Gastrocnemius medialis (tissue), 4 donors: ENCODE data around the gene SPAG4. TPM values are rescaled to one million over a fixed set of nuclear protein-coding genes. Genes with fewer than 3 reads are reported as not detected.

ENCODE experiments used
- ATAC-seq, 2 donors: fragments of 150-250 bp; one replicate each; pipeline ENCODE4 v1.9.1; 2016
- DNase-seq, 2 donors: peaks; one replicate each; pipeline ENCODE4 v3.0.0-alpha.2; 2019
- H3K27ac ChIP-seq, 4 donors: fragments of 200-600 bp; sonication (generic); 1 replicate in 1 of 4; 2 replicates in 3 of 4; pipeline ENCODE4 v1.5.1; 2016 to 2018; ENCODE audit warnings: mild to moderate bottlenecking in 2 of 4, moderate library complexity in 1 of 4
- H3K27me3 ChIP-seq, 3 donors: fragments of 200-600 bp; sonication (generic) in 2 of 3; 1 replicate in 1 of 3; 2 replicates in 2 of 3; pipeline versions ENCODE4 v1.5.1 to v1.6.0; 2016 to 2019; ENCODE audit warnings: mild to moderate bottlenecking in 1 of 3, moderate library complexity in 1 of 3
- H3K36me3 ChIP-seq, 2 donors: fragments of 200-600 bp; sonication (generic) in 1 of 2; one replicate each; pipeline ENCODE4 v1.5.1; 2017 to 2018
- H3K4me1 ChIP-seq, 2 donors: fragments of 200-600 bp; sonication (generic) in 1 of 2; one replicate each; pipeline ENCODE4 v1.5.1; 2016 to 2017; ENCODE audit warnings: mild to moderate bottlenecking in 2 of 2
- H3K4me3 ChIP-seq, 4 donors: fragments of 200-600 bp; sonication (generic) in 3 of 4; 1 replicate in 1 of 4; 2 replicates in 3 of 4; pipeline ENCODE4 v1.5.1; 2016 to 2019; ENCODE audit warnings: mild to moderate bottlenecking in 2 of 4
- H3K9me3 ChIP-seq, 3 donors: fragments of 200-600 bp; sonication (generic) in 2 of 3; 1 replicate in 1 of 3; 2 replicates in 2 of 3; pipeline ENCODE4 v1.5.1; 2016 to 2019
- POLR2A ChIP-seq, 2 donors: fragments of 450-650 bp; IDR thresholded peaks; one replicate each; pipeline ENCODE4 v1.6.1; 2017; ENCODE audit warnings: antibody characterized with exemption in 2 of 2, mild to moderate bottlenecking in 2 of 2, moderate library complexity in 2 of 2
- in situ Hi-C, 4 donors: fragments of 200-750 bp; cut with MboI; loops; one replicate each; pipeline versions ENCODE4 v1.15.0 to v1.8.0; 2017; ENCODE audit warnings: low sequenced_read_pairs in 4 of 4
- intact Hi-C: fragments of 100-400 bp; cut with DNase I; formaldehyde crosslinking; loops from one replicate; pipeline ENCODE4 v1.15.1; 2023; ENCODE audit warnings: low total_unique reads
- total RNA-seq, 4 donors: library from RNA; depleted of rRNA; stranded (reverse); fragments of >200 nt; gene quantifications; one replicate each; pipeline versions ENCODE4 v1.1.0 to v1.2.3, GENCODE V29; 2016
- TF ChIP-seq, protein P1 (sequence below), 5 experiments: fragments of 450-650 bp in 3 of 5; fragments of 200-600 bp in 2 of 5; sonication (generic) in 2 of 5; IDR thresholded peaks in 4 of 5; conservative IDR thresholded peaks in 1 of 5; 1 replicate in 4 of 5; 2 replicates in 1 of 5; pipeline ENCODE4 v1.5.1; 2016 to 2019; ENCODE audit warnings: antibody characterized with exemption in 5 of 5, mild to moderate bottlenecking in 3 of 5, moderate library complexity in 3 of 5

Gene SPAG4
- total RNA-seq, 4 donors from 2014 or later, result 0.91 to 1.4 TPM; not detected in 2

DNA sequence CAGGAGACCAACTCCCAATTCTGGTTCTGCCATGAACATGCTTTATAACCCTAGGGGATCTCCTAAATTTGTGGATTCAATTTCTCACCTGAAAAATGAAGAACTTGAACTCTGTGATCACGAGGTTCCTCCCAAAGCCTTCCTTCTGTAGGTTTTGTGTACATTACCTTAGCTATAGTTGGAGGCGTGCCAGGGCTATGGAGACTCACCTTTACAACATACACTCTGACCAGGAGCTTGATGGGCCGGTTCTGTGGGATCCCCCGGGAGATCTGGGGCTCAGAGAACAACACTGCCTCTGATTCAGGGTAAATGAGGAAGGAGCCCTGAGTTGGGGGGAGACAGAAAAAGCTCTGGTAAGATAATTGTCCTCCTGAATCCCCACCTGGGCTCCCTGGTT lies 39.7 kb upstream of the SPAG4 start:
- no peak overlapping the region for H3K4me3 ChIP-seq
- no peaks in the 10 kb centered on the region for H3K36me3 ChIP-seq
- H3K27me3 ChIP-seq, result no peaks in the 10 kb centered on the region
- no peaks in the 10 kb centered on the region for H3K4me1 ChIP-seq
- H3K9me3 ChIP-seq, result no peaks in the 10 kb centered on the region
- intact Hi-C loops (no loop called here), in situ Hi-C loops (no loop called here)
- no peak overlapping the region for H3K27ac ChIP-seq
- DNase-seq, result no peak
- TF ChIP-seq, protein P1, sequence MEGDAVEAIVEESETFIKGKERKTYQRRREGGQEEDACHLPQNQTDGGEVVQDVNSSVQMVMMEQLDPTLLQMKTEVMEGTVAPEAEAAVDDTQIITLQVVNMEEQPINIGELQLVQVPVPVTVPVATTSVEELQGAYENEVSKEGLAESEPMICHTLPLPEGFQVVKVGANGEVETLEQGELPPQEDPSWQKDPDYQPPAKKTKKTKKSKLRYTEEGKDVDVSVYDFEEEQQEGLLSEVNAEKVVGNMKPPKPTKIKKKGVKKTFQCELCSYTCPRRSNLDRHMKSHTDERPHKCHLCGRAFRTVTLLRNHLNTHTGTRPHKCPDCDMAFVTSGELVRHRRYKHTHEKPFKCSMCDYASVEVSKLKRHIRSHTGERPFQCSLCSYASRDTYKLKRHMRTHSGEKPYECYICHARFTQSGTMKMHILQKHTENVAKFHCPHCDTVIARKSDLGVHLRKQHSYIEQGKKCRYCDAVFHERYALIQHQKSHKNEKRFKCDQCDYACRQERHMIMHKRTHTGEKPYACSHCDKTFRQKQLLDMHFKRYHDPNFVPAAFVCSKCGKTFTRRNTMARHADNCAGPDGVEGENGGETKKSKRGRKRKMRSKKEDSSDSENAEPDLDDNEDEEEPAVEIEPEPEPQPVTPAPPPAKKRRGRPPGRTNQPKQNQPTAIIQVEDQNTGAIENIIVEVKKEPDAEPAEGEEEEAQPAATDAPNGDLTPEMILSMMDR (IDR thresholded peaks at IDR 0.05 in 4 of 5, conservative IDR thresholded peaks at IDR 0.05 in 1 of 5), result no peak
- TF ChIP-seq POLR2A (IDR thresholded peaks at IDR 0.05), result no peak
- no peak for ATAC-seq

DNA sequence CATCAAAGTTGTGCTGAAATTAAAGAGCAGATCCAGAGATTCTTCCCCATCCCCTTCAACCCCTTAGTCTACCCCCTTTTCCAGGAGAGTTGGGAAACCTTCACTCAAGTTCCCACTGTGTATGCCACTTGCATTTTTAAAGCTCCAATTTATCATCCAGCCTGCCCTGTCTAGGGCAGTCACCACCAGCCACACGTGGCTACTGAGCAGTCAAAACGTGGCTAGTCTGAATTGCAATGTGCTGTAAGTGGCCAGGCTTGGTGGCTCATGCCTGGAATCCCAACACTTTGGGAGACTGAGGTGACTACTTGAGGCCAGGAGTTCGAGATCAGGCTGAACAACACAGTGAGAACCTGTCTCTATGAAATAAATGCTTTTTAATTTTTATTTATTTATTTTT lies 38.8 kb upstream of the SPAG4 start:
- DNase-seq, result no peak
- Histone ChIP-seq H3K4me1 (no peaks in the 10 kb centered on the region), H3K9me3 (no peaks in the 10 kb centered on the region), H3K27ac (no peak overlapping the region), H3K27me3 (no peaks in the 10 kb centered on the region), H3K4me3 (no peak overlapping the region), H3K36me3 (no peaks in the 10 kb centered on the region)
- intact Hi-C loops, result no loop called here
- TF ChIP-seq POLR2A (IDR thresholded peaks at IDR 0.05), result no peak
- TF ChIP-seq, protein P1 (IDR thresholded peaks at IDR 0.05 in 4 of 5, conservative IDR thresholded peaks at IDR 0.05 in 1 of 5), result no peak
- in situ Hi-C loops, result no loop called here
- ATAC-seq, result no peak

DNA sequence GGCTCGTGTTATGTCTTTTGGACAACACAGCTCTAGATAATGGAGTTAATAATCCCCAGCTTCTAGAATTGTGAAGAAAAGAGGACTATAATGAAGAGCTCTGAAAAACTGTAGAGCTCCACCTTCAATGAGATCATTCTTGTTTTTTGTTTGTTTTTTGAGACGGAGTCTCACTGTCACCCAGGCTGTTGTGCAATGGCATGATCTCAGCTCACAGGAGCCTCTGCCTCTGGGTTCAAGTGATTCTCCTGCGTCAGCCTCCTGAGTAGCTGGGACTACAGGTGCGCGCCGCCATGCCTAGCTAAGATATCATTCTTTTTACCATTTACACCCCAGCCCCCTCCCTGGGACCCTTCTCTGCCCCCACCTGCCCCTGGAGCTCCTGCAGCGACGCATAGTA lies 37.2 kb upstream of the SPAG4 start:
- intact Hi-C loops (no loop called here), in situ Hi-C loops (no loop called here)
- TF ChIP-seq, protein P1 (IDR thresholded peaks at IDR 0.05 in 4 of 5, conservative IDR thresholded peaks at IDR 0.05 in 1 of 5), result no peak
- TF ChIP-seq POLR2A (IDR thresholded peaks at IDR 0.05), result no peak
- H3K4me3 ChIP-seq, result no peak overlapping the region
- no peak for ATAC-seq
- H3K4me1 ChIP-seq, result no peaks in the 10 kb centered on the region
- H3K27ac ChIP-seq, result no peak overlapping the region
- H3K36me3 ChIP-seq, result no peaks in the 10 kb centered on the region
- DNase-seq, result no peak
- H3K27me3 ChIP-seq, result no peaks in the 10 kb centered on the region
- H3K9me3 ChIP-seq, result no peaks in the 10 kb centered on the region

DNA sequence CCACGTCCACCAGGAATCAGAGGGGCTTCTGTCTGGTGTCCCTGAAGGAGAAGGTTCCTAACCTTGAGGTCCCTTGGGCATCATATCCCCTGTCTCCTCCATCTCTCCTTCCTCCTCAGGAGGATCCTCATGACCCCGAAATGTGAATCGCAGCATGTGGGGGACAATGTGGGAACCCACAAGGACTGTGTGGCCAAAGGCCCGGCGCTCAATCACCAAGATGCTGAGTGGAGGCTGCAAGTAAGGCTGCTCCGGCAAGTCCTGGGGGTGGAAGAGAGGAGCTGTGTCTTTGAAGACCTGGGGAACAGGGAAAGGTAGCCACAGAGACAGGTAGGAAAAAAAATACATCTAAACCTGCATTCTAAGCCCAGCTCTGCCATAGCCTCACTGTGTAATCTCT lies 36.4 kb upstream of the SPAG4 start:
- ATAC-seq (no peak), DNase-seq (no peak)
- intact Hi-C loops, result no loop called here
- no peaks in the 10 kb centered on the region for H3K9me3 ChIP-seq
- in situ Hi-C loops, result no loop called here
- H3K4me1 ChIP-seq, result no peaks in the 10 kb centered on the region
- H3K4me3 ChIP-seq, result no peak overlapping the region
- no peaks in the 10 kb centered on the region for H3K36me3 ChIP-seq
- H3K27me3 ChIP-seq, result no peaks in the 10 kb centered on the region
- TF ChIP-seq, protein P1 (IDR thresholded peaks at IDR 0.05 in 4 of 5, conservative IDR thresholded peaks at IDR 0.05 in 1 of 5), result no peak
- no peak for TF ChIP-seq POLR2A (IDR thresholded peaks at IDR 0.05)
- H3K27ac ChIP-seq, result no peak overlapping the region

DNA sequence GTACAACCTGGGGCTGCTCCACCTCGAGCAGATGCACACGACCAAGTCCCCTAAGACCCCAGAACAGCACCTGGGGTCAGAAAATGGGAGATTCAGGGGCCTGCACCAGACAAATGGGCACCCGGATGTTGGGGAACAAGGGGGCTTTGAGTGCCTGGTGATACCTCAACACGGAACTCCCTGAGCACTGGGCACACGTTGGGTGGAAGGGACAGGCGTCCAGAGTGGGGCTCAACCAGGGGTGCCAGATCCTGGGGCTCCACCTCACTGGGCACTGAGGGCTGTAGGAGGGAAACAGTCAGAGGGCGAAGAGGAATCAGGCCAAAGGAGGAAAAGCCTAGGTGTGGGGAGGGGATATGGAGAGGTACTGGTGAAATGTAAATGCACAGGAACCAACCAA lies 33.5 kb upstream of the SPAG4 start:
- no peaks in the 10 kb centered on the region for H3K36me3 ChIP-seq
- ATAC-seq (no peak), DNase-seq (no peak)
- H3K4me3 ChIP-seq, result no peak overlapping the region
- no peak overlapping the region for H3K27ac ChIP-seq
- intact Hi-C loops, result no loop called here
- H3K4me1 ChIP-seq, result no peaks in the 10 kb centered on the region
- H3K9me3 ChIP-seq, result no peaks in the 10 kb centered on the region
- H3K27me3 ChIP-seq, result no peaks in the 10 kb centered on the region
- TF ChIP-seq, protein P1 (IDR thresholded peaks at IDR 0.05 in 4 of 5, conservative IDR thresholded peaks at IDR 0.05 in 1 of 5), result no peak
- no peak for TF ChIP-seq POLR2A (IDR thresholded peaks at IDR 0.05)
- in situ Hi-C loops, result no loop called here
